OCI-LY1 (cell line): Measurements from ENCODE around the gene EVPL.
"Not testable (repeated sequence)": the region's sequence is repeated elsewhere in the genome, so short reads cannot be mapped to it uniquely, and the experiment has no call there.

Experiments used
- CTCF ChIP-seq: fragments of 200-600 bp; sonication (generic), shearing (Covaris generic); IDR thresholded peaks from 2 replicates; pipeline ENCODE4 v1.5.1; 2017; ENCODE audit warnings: mild to moderate bottlenecking, antibody characterized with exemption, low read length, moderate library complexity, mixed read lengths
- EZH2 ChIP-seq: fragments of 200-600 bp; sonication (generic), shearing (Covaris generic); IDR thresholded peaks from 2 replicates; pipeline ENCODE4 v1.8.0; 2017; ENCODE audit warnings: borderline replicate concordance, mixed run types, mild to moderate bottlenecking, antibody characterized with exemption, low read length, moderate library complexity, mixed read lengths

- TF ChIP-seq CTCF, EZH2: not testable (repeated sequence)
Observed at GRCh38 chr17:75969044-75969443, 58.1 kb downstream of the EVPL start.
